Measurements from ENCODE around the gene ST3GAL4. TPM values are rescaled to one million over a fixed set of nuclear protein-coding genes. Genes with fewer than 3 reads are reported as not detected.
"Not testable (repeated sequence)": the region's sequence is repeated elsewhere in the genome, so short reads cannot be mapped to it uniquely, and the experiment has no call there.

Gene ST3GAL4
- total RNA-seq, 2 donors from 2014 or later: 29.2 to 192 TPM

- H3K4me3 ChIP-seq; DNase-seq (ENCODE audit: low spot score); H3K27me3 ChIP-seq (replicated peaks; ENCODE audit: insufficient read depth); H3K9me3 ChIP-seq; H3K36me3 ChIP-seq; H3K27ac ChIP-seq; intact Hi-C loops (cut with DNase I); H3K4me1 ChIP-seq (replicated peaks): not testable (repeated sequence)
- TF ChIP-seq CTCF (IDR thresholded peaks at IDR 0.05): peak in 1 of 4 experiments; percentile 11
- WGBS: 56% methylated on average over 11 of the region's 11 CpGs
Measured at GRCh38 chr11:126368336-126369119, 13.0 kb downstream of the ST3GAL4 start.

- Histone ChIP-seq H3K4me3 (no peak overlapping the region), H3K4me1 (replicated peaks) (peaks cover 5% of the 10 kb centered on the region), H3K9me3 (no peaks in the 10 kb centered on the region), H3K27ac (no peak overlapping the region), H3K27me3 (replicated peaks; ENCODE audit: insufficient read depth) (no peaks in the 10 kb centered on the region), H3K36me3 (no peaks in the 10 kb centered on the region)
- TF ChIP-seq CTCF (IDR thresholded peaks at IDR 0.05): no peak
- intact Hi-C loops (cut with DNase I): no loop called here
- 88% methylated on average over 3 of the region's 3 CpGs for WGBS
- DNase-seq (ENCODE audit: low spot score): no peak
Measured at GRCh38 chr11:126370016-126370415, 14.5 kb downstream of the ST3GAL4 start.

GRCh38 chr11:126371595-126371994 lies 16.1 kb downstream of the ST3GAL4 start:
- 95% methylated on average over 7 of the region's 7 CpGs for WGBS
- intact Hi-C loops (cut with DNase I): no loop called here

GRCh38 chr11:126373389-126374066 lies 18.0 kb downstream of the ST3GAL4 start:
- H3K4me1 ChIP-seq (replicated peaks); H3K4me3 ChIP-seq; intact Hi-C loops (cut with DNase I); H3K36me3 ChIP-seq; H3K9me3 ChIP-seq; H3K27me3 ChIP-seq (replicated peaks; ENCODE audit: insufficient read depth); H3K27ac ChIP-seq; DNase-seq (ENCODE audit: low spot score): not testable (repeated sequence)
- 57% methylated on average over 8 of the region's 12 CpGs for WGBS

More at GRCh38 chr11:126371595-126371994, 16.1 kb downstream of the ST3GAL4 start:
- no peaks in the 10 kb centered on the region for H3K4me1 ChIP-seq (replicated peaks)
- no peaks in the 10 kb centered on the region for H3K27me3 ChIP-seq (replicated peaks; ENCODE audit: insufficient read depth)
- no peaks in the 10 kb centered on the region for H3K9me3 ChIP-seq
- TF ChIP-seq POLR2A (IDR thresholded peaks at IDR 0.05) (no peak), POLR2AphosphoS5 (IDR thresholded peaks at IDR 0.05) (no peak), CTCF (IDR thresholded peaks at IDR 0.05) (no peak)
- DNase-seq (ENCODE audit: low spot score): no peak
- H3K27ac ChIP-seq: no peak overlapping the region
- H3K4me3 ChIP-seq: no peak overlapping the region
- H3K36me3 ChIP-seq: no peaks in the 10 kb centered on the region

GRCh38 chr11:126374562-126375300 lies 19.2 kb downstream of the ST3GAL4 start:
- H3K4me3 ChIP-seq; DNase-seq (ENCODE audit: low spot score); H3K27me3 ChIP-seq (replicated peaks; ENCODE audit: insufficient read depth); H3K27ac ChIP-seq; H3K4me1 ChIP-seq (replicated peaks); H3K9me3 ChIP-seq; intact Hi-C loops (cut with DNase I); H3K36me3 ChIP-seq: not testable (repeated sequence)
- WGBS: 94% methylated on average over 17 of the region's 28 CpGs
